Central memory CD4-positive, alpha-beta T cell (primary cell): ENCODE results near the gene TMPRSS5.
"Not testable (repeated sequence)": the region's sequence is repeated elsewhere in the genome, so short reads cannot be mapped to it uniquely, and the experiment has no call there.

ENCODE experiments used
- DNase-seq: peaks from one replicate; pipeline ENCODE4 v3.0.0; 2022
- total RNA-seq, 3 experiments: gene quantifications; one replicate each; lab custom pipeline; 2026; lab: John Stamatoyannopoulos, UW

The TMPRSS5 gene
- total RNA-seq, result 0.81 to 1.0 (median 0.96) reads per million in 3 experiments

DNA sequence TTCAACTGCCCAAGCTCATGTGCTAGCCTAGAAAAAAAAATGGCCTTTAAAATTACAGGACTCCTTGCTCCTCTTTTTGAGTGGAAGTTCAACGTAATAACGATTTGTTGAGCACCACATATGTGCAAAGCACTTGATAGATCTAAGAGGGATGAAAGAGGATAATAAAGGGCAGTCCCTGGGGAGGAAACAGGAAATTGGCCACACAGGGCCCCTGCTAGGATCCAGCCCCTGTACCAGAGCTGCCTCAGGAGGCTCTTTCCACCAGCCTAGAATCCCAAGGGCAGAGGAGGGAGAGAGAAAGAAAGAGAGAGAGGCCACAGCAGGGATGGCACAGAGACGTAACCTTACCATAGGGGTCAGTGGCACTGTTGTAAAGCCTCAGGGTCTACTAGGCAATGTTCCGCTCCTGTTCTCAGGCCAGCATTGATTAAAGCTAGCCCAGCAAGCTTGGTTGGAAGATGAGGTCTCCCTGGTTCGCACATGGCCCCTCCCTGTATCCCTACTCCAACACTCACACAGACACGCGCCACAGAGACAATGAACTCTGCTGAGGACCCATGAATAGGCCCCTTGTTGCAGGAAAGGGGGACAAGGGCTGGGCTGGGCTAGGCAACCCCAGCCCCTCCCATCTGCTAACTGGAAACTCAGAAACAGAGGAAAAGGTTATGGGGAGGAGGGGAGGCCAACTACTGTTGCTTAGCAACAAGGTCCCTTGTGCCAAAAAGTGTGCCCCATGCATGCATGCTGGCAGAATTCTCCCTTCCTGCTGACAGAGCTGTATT lies at the start of gene TMPRSS5:
Gene TMPRSS5 (minus strand): TSS at position 438 of the 785 bp plus-strand sequence. CDS start 84 bp downstream, at position 354.
- DNase-seq, result no peak

DNA sequence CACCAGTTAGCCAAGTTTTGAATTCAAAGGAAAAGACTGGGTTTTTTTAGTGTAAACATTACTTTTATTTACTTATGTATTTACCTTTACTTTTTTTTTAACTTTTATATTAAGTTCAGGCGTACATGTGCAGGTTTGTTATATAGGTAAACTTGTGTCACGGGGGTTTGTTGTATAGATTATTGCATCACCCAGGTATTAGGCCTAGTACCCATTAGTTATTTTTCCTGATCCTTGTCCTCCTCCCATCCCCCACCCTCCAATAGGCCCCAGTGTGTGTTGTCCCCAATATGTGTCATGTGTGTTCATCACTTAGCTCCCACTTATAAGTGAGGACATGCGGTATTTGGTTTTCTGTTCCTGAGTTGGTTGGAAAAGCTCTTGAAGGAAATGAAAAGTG lies 46.8 kb upstream of the TMPRSS5 start:
- no peak for DNase-seq

DNA sequence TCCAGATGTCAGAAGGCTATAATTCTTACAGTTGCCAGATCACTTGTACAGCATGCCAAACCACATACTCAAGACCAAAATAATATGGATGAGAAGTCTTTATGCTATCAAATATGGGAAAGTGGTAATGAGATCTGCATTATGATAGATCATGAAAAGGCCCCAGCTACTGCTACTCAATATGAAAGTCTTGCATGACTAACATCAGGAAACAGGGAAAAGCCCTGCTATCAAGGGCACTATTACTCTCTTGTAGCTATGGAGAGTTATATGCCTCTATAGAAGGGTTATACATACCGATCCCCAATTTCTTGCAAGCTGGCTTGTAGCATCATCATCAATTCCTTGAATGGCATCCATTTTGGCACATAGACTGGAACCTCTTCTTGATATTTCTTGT lies 30.2 kb upstream of the TMPRSS5 start:
- no peak for DNase-seq

DNA sequence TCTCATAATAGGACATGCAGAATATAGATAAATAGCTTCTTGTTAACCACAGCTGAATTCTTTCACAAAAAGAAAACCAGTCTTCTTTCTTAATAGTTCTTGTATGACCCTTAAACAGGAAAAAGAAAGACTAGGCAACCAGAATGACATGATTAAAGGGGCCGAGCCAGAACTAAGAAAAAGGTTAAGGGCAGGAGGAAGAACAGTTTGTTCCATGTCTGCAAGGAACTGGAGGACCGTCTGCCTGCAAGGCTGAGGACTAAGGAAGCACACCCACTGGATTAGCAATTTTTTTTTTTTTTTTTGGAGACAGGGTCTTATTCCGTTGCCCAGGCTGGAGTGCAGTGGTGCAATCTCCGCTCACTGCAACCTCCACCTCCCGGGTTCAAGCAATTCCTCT lies 26.0 kb upstream of the TMPRSS5 start:
- DNase-seq, result no peak

DNA sequence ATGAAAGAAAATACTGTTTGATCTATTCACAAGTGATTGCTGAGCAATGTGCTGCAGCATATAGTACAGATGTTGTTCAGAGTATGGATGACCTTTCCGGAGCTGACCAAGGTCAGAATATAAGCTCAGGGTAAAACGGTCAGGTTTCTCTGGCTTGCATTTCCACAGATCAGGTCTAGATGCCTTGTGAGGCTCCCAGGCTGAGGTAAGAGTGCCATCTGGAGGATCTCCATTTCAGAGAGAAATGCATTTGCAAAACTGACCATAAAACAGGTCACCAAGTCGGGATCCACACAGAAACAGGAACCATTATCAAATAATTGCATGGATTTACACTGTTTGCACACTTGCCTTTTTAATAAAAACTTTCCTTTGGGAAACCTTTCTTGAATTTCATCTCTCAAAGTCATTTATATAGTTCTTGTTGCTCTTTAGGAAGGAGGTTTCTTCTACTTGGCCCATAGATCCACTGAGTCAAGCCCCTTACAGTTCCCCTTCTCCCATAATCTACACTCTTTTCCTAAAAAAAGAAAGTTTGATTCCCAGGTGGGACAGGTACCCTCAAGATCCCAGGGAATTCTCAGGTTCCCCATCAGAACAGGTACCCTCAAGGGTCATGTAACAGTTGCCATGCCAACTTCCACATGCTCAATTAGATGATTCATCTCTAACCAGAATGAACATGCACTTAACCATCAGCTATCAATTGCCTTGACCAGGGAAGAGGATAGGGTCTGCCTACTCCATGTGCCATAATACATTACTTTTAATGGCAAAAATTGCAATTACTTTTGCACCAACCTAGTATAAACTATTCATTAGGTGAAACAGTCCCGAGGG lies 25.0 kb upstream of the TMPRSS5 start:
- DNase-seq, result no peak

DNA sequence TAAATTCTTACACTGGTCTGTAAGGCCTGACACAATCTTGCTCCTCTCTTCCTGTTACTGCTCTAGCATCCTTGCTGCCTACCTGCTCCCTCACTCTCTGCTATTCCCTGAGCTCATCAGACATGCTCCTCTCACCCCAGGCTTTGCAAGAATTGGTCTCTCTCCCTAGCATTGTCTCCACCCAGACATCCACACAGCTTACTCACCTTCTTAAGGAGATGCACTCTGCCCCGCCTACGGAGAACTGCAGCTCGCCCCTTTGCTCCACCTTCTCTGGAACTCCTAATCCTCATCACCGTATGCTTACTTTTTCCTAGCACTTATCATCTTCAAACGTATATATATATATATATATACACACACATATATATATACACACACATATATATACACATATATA lies 23.3 kb upstream of the TMPRSS5 start:
- DNase-seq, result no peak

DNA sequence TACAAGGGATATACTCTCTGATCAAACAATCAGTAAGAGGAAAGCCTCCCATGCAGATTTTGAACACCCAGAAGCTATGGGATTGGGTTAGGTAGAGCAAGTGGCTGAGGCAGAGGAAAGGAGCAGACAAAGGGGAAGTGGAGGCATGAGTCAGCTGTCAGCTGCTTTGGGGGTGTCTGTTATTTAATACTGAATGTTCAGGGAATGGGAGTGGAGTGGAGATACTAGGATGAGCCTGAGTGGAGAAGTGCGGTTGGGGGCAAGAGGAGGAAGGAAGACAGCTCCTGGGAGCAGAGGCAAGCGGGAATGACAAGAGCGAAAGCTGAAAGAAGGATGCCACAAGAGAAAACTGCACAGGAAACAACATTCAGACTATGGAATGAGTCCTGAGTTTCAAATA lies 22.7 kb upstream of the TMPRSS5 start:
- DNase-seq, result no peak

DNA sequence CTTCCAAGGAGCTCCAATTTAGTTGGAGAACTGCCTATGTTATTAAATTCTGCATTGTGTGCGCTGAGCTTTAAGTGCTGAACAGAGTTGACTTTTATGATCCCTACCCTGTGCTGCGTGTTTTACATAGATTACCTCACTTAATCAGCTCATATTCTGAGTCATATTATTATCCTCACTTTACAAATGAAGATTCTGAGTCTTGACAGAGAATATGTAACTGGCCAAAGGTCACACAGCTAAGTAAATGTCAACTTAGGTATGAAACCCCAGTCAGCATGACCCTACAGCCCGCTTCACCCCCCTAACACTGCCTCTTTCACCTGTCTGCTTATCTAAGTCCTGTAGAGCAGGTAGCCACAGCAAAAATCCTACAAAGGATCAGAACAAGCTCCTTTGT lies 19.8 kb upstream of the TMPRSS5 start:
- no peak for DNase-seq

DNA sequence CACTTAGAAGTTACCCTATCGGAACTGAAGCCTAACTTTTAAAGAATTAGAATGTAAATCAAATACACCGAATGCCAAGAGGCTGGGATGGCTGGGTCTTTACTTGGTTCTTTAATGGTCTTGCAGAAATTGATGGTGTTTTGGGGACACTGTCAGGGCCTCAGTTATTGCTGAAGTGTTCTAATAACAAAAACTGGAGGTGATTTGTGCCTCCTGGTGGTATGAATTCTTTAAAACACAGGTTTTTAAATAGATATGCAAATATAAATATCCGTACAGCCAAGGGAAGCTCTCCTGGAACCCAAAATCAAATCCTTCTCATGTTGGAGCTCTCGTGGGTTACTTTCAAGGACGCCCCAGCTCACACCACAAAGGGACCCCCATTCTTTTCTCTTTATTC lies 19.3 kb upstream of the TMPRSS5 start:
- no peak for DNase-seq

DNA sequence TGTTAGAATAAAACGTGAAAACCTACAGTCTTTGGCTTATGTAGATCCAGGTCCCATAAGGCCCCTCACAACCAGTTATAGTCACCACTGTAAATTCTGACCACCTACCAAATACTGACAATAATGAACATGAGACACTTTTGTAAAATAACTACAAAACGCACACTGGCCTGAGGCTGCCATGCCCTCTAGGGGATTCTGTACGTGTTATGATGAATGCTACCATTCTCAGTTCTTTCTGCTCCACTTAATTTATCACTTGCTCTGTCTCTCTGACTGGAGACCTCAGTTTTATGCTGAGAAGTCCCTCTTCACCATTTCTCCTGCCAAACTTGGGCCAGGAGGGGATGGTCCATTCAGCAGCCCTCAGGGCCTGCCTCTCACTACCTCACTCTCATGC lies 18.7 kb upstream of the TMPRSS5 start:
- no peak for DNase-seq

DNA sequence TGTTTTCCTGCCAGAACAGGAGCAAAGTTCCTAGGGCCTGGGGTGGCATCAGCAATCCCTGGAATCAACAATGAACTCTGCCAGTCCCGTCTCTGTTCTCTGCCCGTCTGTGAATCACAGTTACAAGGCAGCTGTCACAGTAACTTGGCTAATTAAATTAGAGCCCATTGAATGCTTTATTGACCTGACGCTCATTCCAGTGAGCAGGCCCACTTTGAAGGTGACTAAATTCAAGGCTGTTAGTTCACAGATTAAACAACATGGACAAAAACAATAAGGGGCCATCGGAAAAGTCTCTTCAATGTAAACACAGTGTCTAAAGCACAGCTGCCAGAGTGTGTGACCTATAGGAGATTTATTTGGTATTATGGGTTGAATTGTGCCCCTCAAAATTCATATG lies 17.7 kb upstream of the TMPRSS5 start:
- DNase-seq, result no peak

DNA sequence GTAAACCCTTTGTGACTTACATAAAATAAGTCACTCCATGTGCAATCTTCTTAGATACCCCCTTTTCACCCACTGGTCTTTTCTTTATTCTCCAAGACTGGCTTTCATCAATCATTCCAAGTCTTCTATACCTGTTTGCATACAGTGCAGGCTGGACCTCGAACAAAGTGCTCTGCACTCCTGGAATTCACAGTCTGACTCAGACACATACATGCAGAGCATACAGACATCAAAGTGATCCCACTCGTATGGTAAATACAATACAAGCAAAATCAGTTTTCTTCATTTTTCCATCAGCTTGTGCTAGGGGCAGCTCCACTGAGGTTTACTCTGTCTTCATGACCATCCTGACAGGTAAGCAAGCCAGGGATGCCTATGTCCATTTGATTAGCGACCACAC lies 16.8 kb upstream of the TMPRSS5 start:
- DNase-seq, result no peak

DNA sequence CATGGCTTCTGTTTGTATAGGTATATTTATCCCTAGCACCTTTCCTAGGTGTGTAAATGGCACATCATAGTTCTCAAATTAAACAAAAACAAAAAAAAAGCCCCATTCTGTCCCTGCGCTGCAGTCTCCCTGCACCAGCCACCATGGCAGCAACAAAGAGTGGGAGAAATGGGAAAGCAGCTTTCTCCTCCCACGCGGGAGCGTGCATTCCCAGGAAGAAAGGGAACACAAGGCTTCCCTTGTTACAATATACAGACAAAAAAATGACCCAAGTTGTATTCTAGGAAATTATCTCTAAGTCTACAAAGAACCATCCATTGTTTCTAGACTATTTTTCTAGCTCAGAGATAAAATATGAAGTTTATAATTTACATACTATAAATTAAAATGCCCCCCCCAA lies 16.1 kb upstream of the TMPRSS5 start:
- no peak for DNase-seq

DNA sequence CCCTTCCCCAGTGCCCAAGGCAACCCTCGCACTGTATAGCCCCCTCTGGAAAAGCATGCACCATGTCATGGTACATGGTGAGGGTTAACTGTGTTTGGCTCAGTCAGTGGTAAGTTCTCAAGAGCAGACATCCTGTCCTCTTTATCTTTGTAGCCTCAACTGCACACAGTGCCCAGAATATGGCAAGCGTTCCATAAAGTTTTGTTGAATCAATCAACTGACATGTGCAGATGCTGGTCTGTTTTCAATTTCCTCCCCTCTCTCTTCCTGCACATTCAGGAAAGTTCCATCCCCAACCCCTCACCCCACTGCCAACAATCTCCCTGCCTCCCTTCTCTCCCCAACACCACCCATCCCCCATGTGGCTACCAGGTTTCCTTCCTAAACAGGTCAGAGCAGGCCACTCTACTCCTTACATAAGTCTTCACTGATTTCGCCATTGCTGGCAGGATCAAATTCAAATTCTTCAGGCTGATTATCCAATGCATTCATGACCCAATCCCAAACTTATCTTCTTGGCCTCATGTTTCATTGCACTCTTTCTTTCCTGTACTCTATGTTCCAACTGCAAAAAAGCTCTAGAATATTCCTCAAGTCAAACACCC lies 15.5 kb upstream of the TMPRSS5 start:
- DNase-seq, result no peak

DNA sequence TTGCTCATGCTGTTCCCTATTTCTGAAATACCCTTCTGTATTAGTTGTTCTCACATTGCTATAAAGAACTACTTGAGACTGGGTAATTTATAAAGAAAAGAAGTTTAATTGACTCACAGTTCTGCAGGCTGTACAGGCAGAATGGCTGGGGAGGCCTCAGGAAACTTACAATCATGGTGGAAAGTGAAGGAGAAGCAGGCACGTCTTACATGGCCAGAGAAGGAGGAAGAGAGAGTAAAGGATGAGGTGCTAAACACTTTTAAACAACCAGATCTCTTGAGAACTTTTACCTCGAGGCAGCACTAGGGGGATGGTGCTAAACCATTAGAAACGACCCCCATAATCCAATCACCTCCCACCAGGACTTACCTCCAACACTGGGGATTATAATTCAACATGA lies 14.4 kb upstream of the TMPRSS5 start:
- DNase-seq, result not testable (repeated sequence)

DNA sequence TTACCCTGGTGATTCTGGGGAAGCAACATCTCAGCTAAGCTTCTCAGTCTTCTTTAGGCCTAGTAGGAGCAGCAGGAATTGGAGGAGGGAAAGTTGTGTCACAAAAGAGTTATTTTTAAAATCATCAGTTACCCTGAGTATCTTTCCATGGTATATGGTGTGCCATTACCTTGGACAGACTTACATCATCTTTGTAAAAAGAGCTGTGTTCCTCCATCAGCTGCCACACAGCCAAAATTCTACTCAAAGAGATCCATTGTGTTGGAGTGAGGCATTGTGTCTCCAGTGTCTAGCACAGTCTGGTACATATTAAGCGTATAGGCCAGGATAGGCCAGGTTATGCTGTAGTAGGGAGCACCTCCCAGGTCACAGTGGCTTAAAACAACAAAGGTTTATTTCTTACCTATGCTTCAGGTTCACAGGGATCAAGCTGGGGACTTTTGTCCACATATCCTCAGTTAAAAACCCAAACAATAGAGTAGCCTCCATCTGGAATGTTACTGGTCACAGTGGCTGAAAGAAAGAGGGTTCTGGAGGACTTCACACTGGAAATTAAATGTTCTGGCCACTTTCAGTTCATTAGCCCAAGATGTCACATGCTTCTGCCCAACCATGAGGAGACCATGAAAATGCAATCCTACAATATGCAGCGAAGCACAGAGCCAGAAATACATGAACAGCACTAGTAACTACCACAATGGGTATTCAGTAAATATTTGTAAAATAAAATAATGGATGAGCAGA lies 9.9 kb upstream of the TMPRSS5 start:
- no peak for DNase-seq

DNA sequence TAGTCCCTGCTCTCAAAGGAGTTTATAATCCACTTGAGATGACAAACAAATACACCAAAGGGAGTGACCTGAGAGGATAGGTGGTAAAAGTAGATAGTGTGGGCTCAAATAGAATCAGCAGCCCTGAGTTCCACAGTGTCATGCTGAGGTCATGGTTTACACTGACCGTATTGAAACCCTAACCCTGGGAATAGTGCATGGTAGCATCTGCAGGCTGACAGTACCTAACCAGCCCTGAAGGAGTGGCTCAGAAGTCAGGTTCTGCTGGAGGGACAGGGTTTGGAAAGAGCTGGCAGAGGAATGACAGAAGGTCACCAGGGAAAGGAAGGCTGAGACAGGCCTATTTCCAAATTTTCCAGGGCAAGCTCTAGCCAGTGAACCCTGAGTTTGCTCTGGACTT lies 9.2 kb upstream of the TMPRSS5 start:
- no peak for DNase-seq

DNA sequence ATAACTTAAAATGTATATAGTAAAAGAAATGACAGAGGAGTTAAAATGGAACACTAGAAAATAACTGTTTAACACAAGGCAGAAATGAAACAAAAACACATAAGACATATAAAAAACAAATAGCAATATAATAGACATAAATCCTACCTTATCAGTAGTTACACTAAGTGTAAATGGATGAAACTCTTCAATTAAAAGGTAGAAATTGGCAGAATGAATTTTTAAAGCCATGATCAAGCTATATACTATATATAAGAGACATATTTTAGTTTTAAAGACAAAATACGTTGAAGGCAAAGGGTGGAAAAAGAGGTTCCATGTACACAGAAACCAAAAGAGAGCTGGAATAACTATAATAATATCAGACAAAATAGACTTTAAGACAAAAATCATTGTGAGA lies 4.9 kb upstream of the TMPRSS5 start:
- no peak for DNase-seq

DNA sequence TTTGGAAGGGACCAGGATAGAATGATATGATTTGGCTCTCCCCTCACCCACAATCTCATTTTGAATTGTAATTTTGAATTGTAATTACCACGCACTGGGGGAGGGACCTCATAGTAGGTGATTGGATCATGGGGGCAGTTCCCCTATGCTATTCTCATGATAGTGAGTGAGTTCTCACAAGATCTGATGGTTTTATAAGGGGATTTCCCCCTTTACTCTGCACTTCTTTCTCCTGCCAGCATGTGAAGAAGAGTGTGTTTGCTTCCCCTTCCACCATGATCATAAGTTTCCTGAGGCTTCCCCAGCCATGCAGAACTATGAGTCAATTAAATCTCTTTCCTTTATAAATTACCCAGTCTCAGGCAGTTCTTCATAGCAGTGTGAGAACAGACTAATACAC lies 2.6 kb downstream of the TMPRSS5 start:
- not testable (repeated sequence) for DNase-seq

DNA sequence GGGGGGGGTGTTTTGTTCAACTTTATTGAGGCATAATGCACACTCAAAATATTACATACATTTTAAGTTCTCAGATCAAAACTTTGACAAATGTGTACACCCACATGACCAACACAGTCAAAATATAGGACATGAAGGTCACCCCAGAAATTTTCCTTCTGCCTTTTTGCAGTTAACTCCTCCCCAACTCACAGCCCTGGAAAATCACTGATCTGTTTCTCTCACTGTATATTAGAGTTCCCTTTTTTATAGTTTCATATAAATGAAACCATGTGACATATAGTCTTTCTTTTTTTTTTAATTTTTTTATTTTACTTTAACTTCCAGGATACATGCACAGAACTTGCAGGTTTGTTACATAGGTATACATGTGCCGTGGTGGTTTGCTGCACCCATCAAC lies 4.6 kb downstream of the TMPRSS5 start:
- DNase-seq, result no peak

DNA sequence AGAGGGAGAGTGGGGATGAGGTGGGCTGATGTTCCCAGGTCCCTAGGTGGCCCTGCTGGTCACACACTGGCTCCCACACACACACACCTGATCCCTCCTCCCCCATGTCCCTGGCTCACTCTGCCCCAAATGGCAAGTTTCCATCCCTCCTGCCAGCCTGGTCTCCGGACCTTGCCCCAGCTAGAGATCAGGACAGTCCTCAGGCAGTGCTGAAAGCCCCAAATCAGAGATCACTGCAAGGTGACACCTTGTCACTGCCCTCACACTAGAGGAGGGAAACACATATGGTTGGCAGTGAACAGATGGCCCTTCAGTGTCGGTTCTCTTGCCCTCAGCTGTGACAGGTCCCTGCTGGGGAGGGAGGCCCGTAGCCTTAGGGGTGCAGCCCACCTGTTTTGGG lies 7.6 kb downstream of the TMPRSS5 start:
- DNase-seq, result no peak

DNA sequence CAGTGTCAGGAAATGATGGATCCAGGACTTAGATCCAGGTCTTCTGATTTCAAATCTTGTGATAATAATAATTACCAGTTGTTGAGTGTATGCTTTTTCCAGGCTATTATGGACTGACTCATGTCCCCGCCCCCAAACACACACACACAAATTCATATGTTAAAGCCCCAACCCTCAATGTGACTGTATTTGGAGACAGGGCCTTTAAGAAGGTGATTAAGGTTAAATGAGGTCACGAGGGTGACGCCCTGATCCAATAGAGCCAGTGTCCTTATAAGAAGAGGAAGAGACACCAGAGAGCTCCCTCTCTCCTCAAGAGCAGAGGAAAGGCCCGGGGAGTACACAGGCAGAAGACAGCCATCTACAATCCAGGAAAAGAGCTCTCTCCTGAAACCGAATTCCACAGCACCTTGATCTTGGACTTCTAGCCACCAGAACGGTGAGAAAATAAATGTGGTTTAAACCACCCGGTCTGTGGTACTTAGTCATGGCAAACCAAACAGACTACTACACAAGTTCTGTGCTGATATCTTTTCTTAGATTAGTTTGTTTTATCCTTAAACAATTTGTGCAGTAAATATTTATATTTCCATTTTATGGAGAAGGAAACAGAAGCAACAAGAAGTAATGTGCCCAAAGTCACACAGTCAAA lies 8.2 kb downstream of the TMPRSS5 start:
- DNase-seq, result no peak
